NCI-H146 treated with DMSO at 0.1 percent for 48 hours (cell line): ENCODE measurements around the gene HOXD10.

Experiments used
- DNase-seq: peaks from one replicate; lab custom pipeline; 2025; ENCODE audit not compliant: unreplicated experiment; lab: John Stamatoyannopoulos, UW

Gene HOXD10

GRCh38 chr2:176149939-176150583 is 33.5 kb downstream of the HOXD10 start:
- DNase-seq, result no peak

GRCh38 chr2:176150584-176151441 is 34.2 kb downstream of the HOXD10 start:
- no peak for DNase-seq

- no peak for DNase-seq
These were observed 35.1 kb downstream of the HOXD10 start, which contains the start of gene HOXD4 for GRCh38 chr2:176151442-176152287. Gene HOXD4 (plus strand): TSS chr2:176151550. CDS start chr2:176151634, 84 bp downstream.

- no peak for DNase-seq
These were observed 36.0 kb downstream of the HOXD10 start for GRCh38 chr2:176152350-176153181.

- DNase-seq, result no peak
These were observed 38.1 kb downstream of the HOXD10 start for GRCh38 chr2:176154576-176155252.

GRCh38 chr2:176155356-176156044 is 38.9 kb downstream of the HOXD10 start:
- DNase-seq, result no peak

- DNase-seq, result no peak
These were observed 39.8 kb downstream of the HOXD10 start for GRCh38 chr2:176156301-176156806.

GRCh38 chr2:176156807-176157498 is 40.4 kb downstream of the HOXD10 start, which contains the start of gene HOXD3:
Gene HOXD3 (plus strand): TSS chr2:176157307. CDS start chr2:176169115, 11,808 bp downstream.
- DNase-seq, result no peak

- DNase-seq, result peak; percentile 45
These were observed 41.1 kb downstream of the HOXD10 start for GRCh38 chr2:176157499-176158185.

- DNase-seq, result no peak
These were observed 41.6 kb downstream of the HOXD10 start for GRCh38 chr2:176158186-176158591.

- DNase-seq, result no peak
These were observed 42.5 kb downstream of the HOXD10 start for GRCh38 chr2:176158855-176159662.

- no peak for DNase-seq
These were observed 43.2 kb downstream of the HOXD10 start for GRCh38 chr2:176159663-176160250.

- DNase-seq, result no peak
These were observed 43.8 kb downstream of the HOXD10 start for GRCh38 chr2:176160251-176160985.

GRCh38 chr2:176160986-176161824 is 44.6 kb downstream of the HOXD10 start:
- DNase-seq, result no peak
